ENCODE measurements around the gene TNFRSF11A.

The TNFRSF11A gene

DNA sequence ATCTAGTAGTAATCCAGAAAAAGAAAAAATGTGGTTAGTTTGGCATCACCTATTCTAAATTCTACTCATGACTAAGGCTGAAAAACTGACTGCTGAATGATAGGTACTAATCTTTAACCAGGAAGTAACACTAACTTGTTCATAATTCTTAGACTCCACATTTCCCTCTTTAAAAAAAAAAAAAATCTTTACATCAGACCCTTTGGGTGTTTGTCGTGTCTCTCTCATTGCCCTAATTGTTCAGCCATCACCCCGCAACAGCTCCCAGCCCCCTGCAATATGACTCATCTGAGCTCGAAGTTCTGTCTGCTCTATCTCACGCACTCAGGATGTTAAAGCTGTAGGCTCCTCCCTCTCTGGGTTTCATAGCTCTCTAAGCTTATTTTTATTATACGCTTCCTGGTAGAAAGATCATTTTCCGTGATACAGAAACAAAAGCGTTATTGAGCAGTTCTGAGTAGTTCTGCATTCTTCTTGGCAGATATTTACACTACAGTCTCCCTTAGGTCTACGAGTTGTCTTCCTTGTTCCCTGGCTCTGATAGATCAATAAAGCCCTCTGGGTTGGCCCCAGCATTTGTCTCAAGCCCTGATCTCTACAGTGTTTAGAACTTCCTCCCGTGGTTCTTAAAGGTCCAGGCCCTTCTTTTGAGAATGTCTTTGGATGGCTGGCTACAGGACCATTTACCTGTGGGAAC, 95.6 kb downstream of the TNFRSF11A start:
- no peak for DNase-seq

DNA sequence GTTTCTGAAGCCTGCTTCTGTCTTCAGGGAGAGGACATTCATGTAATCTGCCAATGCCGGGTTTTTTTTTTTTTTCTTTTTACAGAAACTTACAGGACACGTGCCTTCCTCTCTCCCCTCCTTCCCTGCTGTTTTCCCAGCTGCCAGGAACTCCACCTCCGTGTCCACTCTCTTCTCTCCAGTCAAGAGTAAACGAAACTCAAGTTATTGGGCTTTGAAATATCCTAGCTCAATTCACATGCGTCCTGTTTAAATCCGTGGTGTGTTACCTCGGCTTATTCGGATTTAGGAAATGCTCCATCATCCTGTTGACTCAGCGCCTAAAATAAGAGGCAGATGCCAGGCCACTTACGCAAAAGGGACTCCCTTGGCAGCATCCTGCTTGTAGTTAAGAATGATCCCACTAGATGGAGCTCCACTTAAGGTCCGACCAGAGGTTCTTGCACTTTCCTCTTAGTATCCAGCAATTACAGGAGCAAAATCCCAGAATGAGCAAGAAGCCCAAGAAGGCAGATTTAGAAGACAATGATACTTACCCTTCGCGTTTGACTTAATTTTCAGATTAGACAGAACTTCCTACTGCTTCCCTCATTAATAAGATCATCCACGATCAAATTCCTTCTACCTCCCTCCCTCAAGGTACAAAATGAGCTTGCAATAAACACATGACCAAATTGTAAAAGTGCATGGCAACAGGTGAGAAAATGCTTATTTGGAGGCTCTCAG, 100.5 kb downstream of the TNFRSF11A start:
- DNase-seq = peak; percentile 82 to 92

DNA sequence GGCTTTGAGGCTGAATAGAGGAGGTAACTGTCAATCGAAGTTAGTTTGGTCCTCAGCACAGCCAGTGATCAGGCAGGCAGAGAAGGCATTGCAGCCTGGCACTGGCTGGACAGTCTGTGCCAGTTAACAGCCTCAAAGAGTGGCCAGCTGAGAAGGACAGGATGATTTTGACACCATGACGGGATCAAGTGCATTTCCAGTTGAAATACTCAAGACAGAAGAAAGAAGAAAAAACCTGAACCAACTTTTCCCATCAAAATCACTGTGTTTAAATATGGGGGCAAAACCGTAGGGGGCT, 101.0 kb downstream of the TNFRSF11A start:
- DNase-seq = no peak

DNA sequence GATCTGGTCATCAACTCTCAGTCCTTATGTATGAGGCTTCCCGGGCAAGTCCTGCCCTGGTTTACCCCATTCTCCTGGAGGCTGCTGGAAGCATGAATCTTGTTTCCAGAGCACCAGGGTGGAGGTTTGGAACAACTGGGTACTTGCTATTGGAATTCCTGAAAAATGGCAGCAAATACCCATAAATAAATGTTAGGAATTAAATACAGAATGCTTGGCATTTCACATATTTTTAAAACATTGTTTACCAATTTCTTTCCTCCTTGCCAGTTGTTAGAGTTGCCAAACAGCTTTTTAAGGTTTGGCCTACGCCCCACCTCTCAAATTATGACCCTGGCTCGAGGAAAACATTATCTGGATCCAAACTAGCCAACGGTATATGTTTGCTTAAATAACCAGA, 107.1 kb downstream of the TNFRSF11A start:
- DNase-seq = no peak

DNA sequence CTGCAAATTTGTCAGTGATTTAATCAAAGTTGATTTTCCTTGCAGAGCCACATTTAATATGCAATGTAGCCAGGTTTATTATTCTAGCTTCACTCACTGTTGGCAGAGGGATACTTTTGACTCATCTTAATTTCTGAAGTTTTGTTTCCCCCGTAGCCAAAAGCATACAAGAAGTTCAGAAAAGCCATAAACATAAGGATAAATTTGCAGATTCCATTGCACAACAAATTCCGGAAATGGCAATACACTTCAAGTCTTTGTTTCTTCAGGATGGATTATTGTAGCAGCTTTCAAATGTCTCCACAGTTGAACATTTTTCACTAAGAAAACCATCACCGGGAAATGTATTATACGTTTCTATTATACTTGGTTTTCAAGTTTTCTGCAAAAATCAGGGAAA, 109.7 kb downstream of the TNFRSF11A start:
- DNase-seq = no peak

DNA sequence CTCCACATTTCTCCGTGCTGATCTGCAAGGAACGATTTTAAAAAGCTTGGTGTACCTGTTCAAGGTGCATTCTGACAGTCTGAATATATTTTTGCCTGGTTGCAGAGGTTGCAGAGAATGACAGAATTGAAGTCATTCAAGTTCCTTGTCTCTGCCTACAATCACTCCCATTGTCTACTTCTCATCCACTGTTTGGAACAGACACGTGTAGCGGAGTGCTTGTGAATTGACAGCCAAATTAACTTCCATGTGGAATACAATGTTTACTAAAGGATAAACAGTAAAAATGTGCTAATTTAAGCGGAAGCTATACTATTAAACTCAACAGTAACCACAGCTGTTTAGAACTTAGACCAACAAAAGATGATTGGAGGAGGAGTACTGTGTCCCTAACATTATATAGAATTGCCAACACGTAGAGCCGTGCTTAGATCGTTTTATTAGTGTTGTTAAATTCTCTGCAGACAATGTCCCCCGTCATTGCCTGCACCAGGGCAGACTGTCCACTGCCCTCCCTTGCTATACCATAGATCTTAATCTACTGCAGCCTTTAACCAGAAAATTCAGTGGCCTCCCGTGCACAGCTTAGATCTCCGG, 110.4 kb downstream of the TNFRSF11A start:
- DNase-seq = no peak

DNA sequence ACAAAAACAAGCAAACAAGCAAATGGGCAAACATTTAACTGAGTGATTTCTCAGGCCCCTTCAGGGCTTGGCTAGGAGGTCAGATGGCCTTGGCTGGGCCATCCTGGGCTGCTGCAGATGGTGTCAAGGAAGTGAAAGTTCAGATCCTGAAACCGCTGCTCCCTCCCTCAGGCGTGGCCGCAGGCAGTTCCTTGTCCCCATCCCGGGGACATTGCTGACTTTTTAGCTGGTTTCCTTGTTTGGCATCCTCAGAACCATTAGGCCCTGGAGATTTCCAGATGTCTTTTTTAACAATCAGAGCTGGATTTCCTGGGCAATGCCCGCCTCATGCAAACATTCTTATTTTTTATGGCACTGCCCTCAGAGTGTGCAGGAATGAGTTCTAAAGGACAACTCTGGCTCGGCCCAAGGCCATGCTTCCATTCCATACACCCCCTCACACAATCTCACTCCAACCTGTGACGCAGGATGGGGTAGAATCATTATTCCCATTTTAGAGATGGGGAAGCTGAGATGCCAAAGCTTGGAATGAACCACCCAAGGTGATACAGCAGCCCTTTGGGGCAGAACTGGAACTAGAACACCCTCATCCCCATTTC, 111.6 kb downstream of the TNFRSF11A start:
- no peak for DNase-seq

DNA sequence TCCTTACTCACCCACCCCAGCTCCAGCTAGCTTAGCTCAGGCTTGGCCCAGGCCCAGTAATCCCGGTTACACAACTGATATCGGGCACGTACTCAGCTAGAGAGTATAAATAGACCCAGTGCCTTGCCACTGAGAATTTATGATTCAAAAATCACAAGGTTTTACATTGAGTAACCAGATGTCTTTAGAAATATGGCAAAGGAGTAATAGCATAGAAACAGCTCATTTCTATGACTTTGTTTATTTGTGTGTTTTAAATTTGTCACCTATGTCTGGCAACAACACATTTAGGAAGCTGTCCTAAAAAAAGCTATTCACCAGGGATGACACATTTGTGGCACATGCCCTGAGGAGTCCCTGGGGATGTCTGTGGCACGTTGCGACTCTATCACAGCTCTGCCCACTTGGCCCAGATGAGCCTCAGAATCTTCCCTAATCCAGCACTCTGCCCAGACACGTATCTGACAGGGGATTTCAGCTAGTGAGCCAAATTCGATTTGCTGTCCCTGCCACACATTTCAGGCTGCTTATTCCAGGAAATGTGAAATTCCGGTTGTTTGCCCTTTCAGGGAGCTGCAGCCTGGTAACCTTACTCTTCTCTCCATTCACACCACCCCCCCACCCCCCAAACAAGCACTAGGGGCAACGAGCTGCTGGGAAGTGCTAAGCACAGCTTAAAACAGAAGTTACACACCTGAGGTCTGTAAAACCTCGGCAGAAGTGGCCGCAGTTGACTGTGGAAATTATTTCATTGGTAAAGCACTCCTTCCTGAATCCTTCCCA, 112.3 kb downstream of the TNFRSF11A start:
- no peak for DNase-seq

DNA sequence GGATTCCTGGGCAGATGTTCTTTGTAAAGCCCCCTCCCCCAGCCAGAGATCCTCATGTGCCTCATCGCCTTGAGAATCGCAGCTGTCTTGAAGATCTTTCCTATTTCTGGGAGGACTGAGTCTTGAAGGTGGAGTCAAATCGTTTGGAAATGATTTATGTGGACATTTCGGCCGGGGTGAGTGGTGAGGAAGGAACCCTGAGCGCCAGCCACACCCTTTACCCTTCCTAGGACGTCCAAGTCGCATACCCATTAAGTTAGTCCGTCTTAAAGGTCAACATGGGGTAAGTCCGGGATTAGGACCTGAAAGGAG, 112.9 kb downstream of the TNFRSF11A start:
- DNase-seq = no peak

DNA sequence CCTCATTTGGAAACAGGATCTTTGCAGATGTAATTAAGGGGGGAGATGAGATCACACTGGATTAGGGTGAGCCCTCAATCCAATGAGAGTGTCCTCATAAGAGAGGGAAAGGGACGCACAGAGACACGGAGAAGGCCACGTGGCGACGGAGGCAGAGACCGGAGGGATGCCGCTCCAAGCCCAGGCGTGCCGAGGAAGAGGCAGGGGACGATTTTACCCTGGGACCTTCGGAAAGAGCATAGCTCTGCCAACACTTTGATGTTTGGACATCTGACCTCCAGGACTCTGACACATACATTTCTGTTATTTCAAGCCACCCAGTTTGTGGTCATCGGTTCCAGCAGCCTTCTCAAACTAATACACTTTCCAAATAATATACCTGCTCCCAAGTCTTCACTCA, 113.3 kb downstream of the TNFRSF11A start:
- no peak for DNase-seq

DNA sequence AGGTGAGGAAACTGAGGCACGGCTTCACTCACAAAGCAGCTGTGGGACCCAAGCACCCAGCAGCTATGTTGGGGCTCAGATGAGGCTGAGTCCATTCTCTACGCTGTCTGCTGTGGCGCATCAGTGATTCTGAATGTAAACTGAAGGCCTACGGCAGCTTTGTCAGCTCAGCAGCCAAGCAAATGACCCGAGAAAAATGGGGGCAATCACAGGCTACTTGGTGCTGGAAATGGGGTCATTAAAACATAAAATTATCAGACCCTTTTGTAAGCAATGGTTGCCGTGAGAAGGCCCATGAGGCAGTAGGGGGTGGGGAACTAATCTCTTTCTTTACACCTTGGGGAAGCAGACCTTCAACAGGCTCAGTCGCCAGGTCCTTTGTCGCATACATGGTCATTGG, 113.8 kb downstream of the TNFRSF11A start:
- no peak for DNase-seq
